Lung microvascular endothelial cell (primary cell): ENCODE data around the gene GPHA2. TPM values are rescaled to one million over a fixed set of nuclear protein-coding genes. Genes with fewer than 3 reads are reported as not detected.
"Not testable (repeated sequence)": the region's sequence is repeated elsewhere in the genome, so short reads cannot be mapped to it uniquely, and the experiment has no call there.

Experiments
- DNase-seq, 2 donors: peaks; one replicate each; pipeline versions ENCODE4 v3.0.0 to v3.0.0-alpha.2; 2010; ENCODE audit warnings: low read depth in 2 of 2
- total RNA-seq: library from RNA; depleted of rRNA; stranded (reverse); fragments of >200 nt; gene quantifications from 2 replicates; pipeline ENCODE4 v1.2.1, GENCODE V29; 2014

Gene GPHA2
- not detected in 2 replicates for total RNA-seq

GRCh38 chr11:64935359-64936081, at the start of gene GPHA2:
GPHA2 (minus strand) TSS chr11:64935893; CDS start chr11:64935460, 433 bp downstream.
- DNase-seq: no peak

GRCh38 chr11:64983339-64983738, 47.6 kb upstream of the GPHA2 start:
- DNase-seq: not testable (repeated sequence)

- no peak for DNase-seq
Observed at GRCh38 chr11:64976651-64977050, 41.0 kb upstream of the GPHA2 start.

- no peak for DNase-seq
Observed at GRCh38 chr11:64974124-64974523, 38.4 kb upstream of the GPHA2 start.

- DNase-seq: peak; percentile 80 to 89
Observed at GRCh38 chr11:64971421-64972233, 35.9 kb upstream of the GPHA2 start, which contains the start of gene MAJIN. MAJIN (minus strand) TSS chr11:64972108; CDS start chr11:64959405, 12,703 bp downstream.

GRCh38 chr11:64970731-64971151, 35.0 kb upstream of the GPHA2 start:
- peak; percentile 19 to 37 for DNase-seq

GRCh38 chr11:64969209-64969608, 33.5 kb upstream of the GPHA2 start:
- peak in 1 of 2 donors; percentile 32 for DNase-seq

- DNase-seq: no peak
Observed at GRCh38 chr11:64967375-64967774, 31.7 kb upstream of the GPHA2 start.

GRCh38 chr11:64963072-64963631, 27.5 kb upstream of the GPHA2 start:
- DNase-seq: no peak

GRCh38 chr11:64960719-64961118, 25.0 kb upstream of the GPHA2 start:
- DNase-seq: peak in 1 of 2 donors; percentile 4

- DNase-seq: peak in 1 of 2 donors; percentile 24
Observed at GRCh38 chr11:64959498-64959897, 23.8 kb upstream of the GPHA2 start.

- no peak for DNase-seq
Observed at GRCh38 chr11:64954201-64954600, 18.5 kb upstream of the GPHA2 start.

- no peak for DNase-seq
Observed at GRCh38 chr11:64951529-64951928, 15.8 kb upstream of the GPHA2 start.

- DNase-seq: peak in 1 of 2 donors; percentile 50
Observed at GRCh38 chr11:64947208-64947814, 11.6 kb upstream of the GPHA2 start.

- no peak for DNase-seq
Observed at GRCh38 chr11:64936539-64936938, 846 bp upstream of the GPHA2 start.

- no peak for DNase-seq
Observed at GRCh38 chr11:64934682-64935358, 873 bp downstream of the GPHA2 start.

GRCh38 chr11:64933935-64934681, 1.6 kb downstream of the GPHA2 start:
- DNase-seq: no peak

- no peak for DNase-seq
Observed at GRCh38 chr11:64933213-64933934, 2.3 kb downstream of the GPHA2 start.

- no peak for DNase-seq
Observed at GRCh38 chr11:64932324-64932723, 3.4 kb downstream of the GPHA2 start.

- DNase-seq: no peak
Observed at GRCh38 chr11:64931290-64931689, 4.4 kb downstream of the GPHA2 start.
